ENCODE data around the gene BMP6.

DNA sequence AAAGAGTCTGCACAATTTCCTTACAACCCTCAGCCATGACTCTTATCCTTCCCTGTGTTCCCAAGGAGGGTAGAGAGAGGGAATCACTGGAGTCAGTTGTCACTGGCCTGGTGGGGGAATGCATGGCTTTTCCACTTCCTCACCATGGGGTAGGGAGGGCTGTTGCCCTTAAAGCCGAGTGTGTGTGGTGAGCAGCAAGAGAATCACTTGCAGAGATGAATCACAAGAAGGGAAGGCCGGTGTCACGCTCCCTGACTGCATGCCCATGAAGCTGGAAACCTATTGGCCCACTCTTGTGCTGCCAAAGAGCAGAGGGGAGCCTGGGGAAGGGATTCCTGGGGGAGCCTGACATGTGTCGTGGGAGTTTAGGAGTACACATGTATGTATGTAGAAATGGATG lies 18.1 kb upstream of the BMP6 start:
- TF ChIP-seq GATA2 (IDR thresholded peaks at IDR 0.05; ENCODE audit: low read depth, low read length) (no peak), GATA3 (IDR thresholded peaks at IDR 0.05; ENCODE audit: low read depth, low read length) (no peak)

Data from SH-SY5Y (cell line).